B cell (primary cell): ENCODE measurements around the gene NEUROG1. TPM values are rescaled to one million over a fixed set of nuclear protein-coding genes. Genes with fewer than 3 reads are reported as not detected.
"Not testable (repeated sequence)": the region's sequence is repeated elsewhere in the genome, so short reads cannot be mapped to it uniquely, and the experiment has no call there.

Experiments
- ATAC-seq: fragments of 200-7000 bp; cut with Tn5 transposase; one replicate; pipeline ENCODE4 v1.10.0; 2021; ENCODE audit warnings: low read depth, mild to moderate bottlenecking, moderate number of reproducible peaks, moderate library complexity
- CTCF ChIA-PET: fragments of 350-600 bp; sonication (Branson Sonifier 250); formaldehyde crosslinking; loops from one replicate; lab custom pipeline; 2021; ENCODE audit warnings: antibody characterized with exemption, inconsistent platforms; lab: Charles Lee
- POLR2A ChIA-PET: fragments of 350-600 bp; sonication (Branson Sonifier 250); formaldehyde crosslinking; loops from one replicate; lab custom pipeline; 2021; ENCODE audit warnings: antibody characterized with exemption; lab: Charles Lee
- DNase-seq: peaks from one replicate; pipeline ENCODE4 v3.0.0; 2013
- H2AFZ ChIP-seq: 2 replicates; pipeline ENCODE4 v1.6.1; 2012; ENCODE audit warnings: mild to moderate bottlenecking, low read depth, low read length; ENCODE audit not compliant: insufficient read depth, poor library complexity, severe bottlenecking
- H3K27ac ChIP-seq, 2 donors: 1 replicate in 1 of 2; 2 replicates in 1 of 2; pipeline ENCODE4 v1.5.1; 2012 to 2013; ENCODE audit warnings: low read length in 2 of 2, mild to moderate bottlenecking in 2 of 2, moderate library complexity in 1 of 2
- H3K27me3 ChIP-seq, 4 experiments: fragments of 200-600 bp in 1 of 4; sonication (generic) in 1 of 4; replicated peaks in 1 of 4; 1 replicate in 2 of 4; 2 replicates in 2 of 4; pipeline versions ENCODE4 v1.6.1 to v1.7.0; 2013 to 2016; ENCODE audit warnings: low read length in 3 of 4, mild to moderate bottlenecking in 2 of 4, mixed read lengths in 1 of 4, moderate library complexity in 1 of 4; ENCODE audit not compliant: insufficient read depth in 4 of 4, control insufficient read depth in 3 of 4; ENCODE audit errors: control extremely low read depth in 1 of 4
- H3K36me3 ChIP-seq, 2 experiments: replicated peaks in 1 of 2; 1 replicate in 1 of 2; 2 replicates in 1 of 2; pipeline versions ENCODE4 v1.6.1 to v1.7.1; 2013; ENCODE audit warnings: low read length in 1 of 2; ENCODE audit not compliant: insufficient read depth in 2 of 2, control insufficient read depth in 1 of 2; ENCODE audit errors: control extremely low read depth in 1 of 2, extremely low read depth in 1 of 2
- H3K4me1 ChIP-seq, 2 donors: fragments of 200-600 bp in 1 of 2; sonication (generic) in 1 of 2; 1 replicate in 1 of 2; 2 replicates in 1 of 2; pipeline versions ENCODE4 v1.5.1 to v1.6.1; 2013 to 2017; ENCODE audit warnings: low read length in 2 of 2; ENCODE audit not compliant: control insufficient read depth in 2 of 2, insufficient read depth in 2 of 2
- H3K4me2 ChIP-seq: replicated peaks from 2 replicates; pipeline ENCODE3; 2012; ENCODE audit warnings: mild to moderate bottlenecking, low read depth, low read length; ENCODE audit not compliant: poor library complexity, severe bottlenecking
- H3K4me3 ChIP-seq, 5 experiments: fragments of 200-600 bp in 1 of 5; sonication (generic) in 1 of 5; 1 replicate in 3 of 5; 2 replicates in 2 of 5; pipeline versions ENCODE4 v1.5.1 to v1.7.0; 2011 to 2016; ENCODE audit warnings: low read length in 4 of 5, mild to moderate bottlenecking in 4 of 5, low read depth in 2 of 5, control low read depth in 1 of 5, moderate library complexity in 1 of 5; ENCODE audit not compliant: insufficient read depth in 1 of 5; ENCODE audit errors: control extremely low read depth in 1 of 5, extremely low read depth in 1 of 5
- H3K79me2 ChIP-seq: fragments of 200-600 bp; sonication (generic); one replicate; pipeline ENCODE4 v1.6.0; 2016; ENCODE audit warnings: low read length; ENCODE audit not compliant: control insufficient read depth, insufficient read depth
- H3K9ac ChIP-seq: fragments of 200-600 bp; sonication (generic); 2 replicates; pipeline ENCODE4 v1.6.1; 2017; ENCODE audit warnings: mild to moderate bottlenecking, low read length, moderate library complexity
- H3K9me3 ChIP-seq, 3 donors: one replicate each; pipeline versions ENCODE4 v1.6.1 to v1.7.1; 2013; ENCODE audit warnings: low read length in 2 of 3; ENCODE audit not compliant: control insufficient read depth in 2 of 3, insufficient read depth in 1 of 3; ENCODE audit errors: control extremely low read depth in 1 of 3
- H4K20me1 ChIP-seq: 2 replicates; pipeline ENCODE4 v1.6.0; 2012; ENCODE audit warnings: mild to moderate bottlenecking, low read length; ENCODE audit not compliant: insufficient read depth, control insufficient read depth, poor library complexity, severe bottlenecking
- H3K27ac Mint-ChIP-seq: one replicate; pipeline ENCODE4 v1.8.0; 2021; ENCODE audit warnings: mixed read lengths
- H3K27me3 Mint-ChIP-seq: one replicate; pipeline ENCODE4 v1.8.0; 2021; ENCODE audit warnings: mixed read lengths
- H3K4me1 Mint-ChIP-seq: one replicate; pipeline ENCODE4 v1.8.0; 2021; ENCODE audit warnings: mixed read lengths
- H3K4me3 Mint-ChIP-seq: one replicate; pipeline ENCODE4 v1.8.0; 2021; ENCODE audit warnings: mixed read lengths
- H3K9me3 Mint-ChIP-seq: one replicate; pipeline ENCODE4 v1.8.0; 2022; ENCODE audit warnings: mixed read lengths; ENCODE audit not compliant: insufficient read depth
- CTCF ChIP-seq: fragments of 200-600 bp; IDR thresholded peaks from one replicate; pipeline ENCODE4 v1.8.0; 2022; ENCODE audit warnings: antibody characterized with exemption, mild to moderate bottlenecking
- EZH2 ChIP-seq: IDR thresholded peaks from 2 replicates; pipeline ENCODE4 v1.6.1; 2012; ENCODE audit warnings: borderline replicate concordance, low read depth, mild to moderate bottlenecking, moderate library complexity, low read length; ENCODE audit not compliant: insufficient read depth, poor library complexity, severe bottlenecking
- WGBS: methylation state at CpG from one replicate; pipeline ENCODE4 v1.1.5; 2013; ENCODE audit warnings: missing lambda C conversion rate; ENCODE audit not compliant: insufficient coverage; 5-methylcytosine and 5-hydroxymethylcytosine counted together
- intact Hi-C: fragments of 100-400 bp; cut with micrococcal nuclease; formaldehyde crosslinking; loops from one replicate; pipeline ENCODE4 v1.10.0; 2022
- polyA plus RNA-seq: library from polyadenylated mRNA; depleted of rRNA; stranded (reverse); fragments of >200 nt; gene quantifications from 2 replicates; pipeline ENCODE4 v1.2.3, GENCODE V29; 2012
- total RNA-seq, 2 donors: library from RNA; stranded (reverse); fragments of 120-200 nt in 1 of 2; gene quantifications; 1 replicate in 1 of 2; 2 replicates in 1 of 2; pipeline versions ENCODE4 v1.2.3 to v1.2.4, GENCODE V29; 2013 to 2022

NEUROG1 gene
- total and polyA plus RNA-seq, 2 donors (not counting 1 experiment from before 2014, with no cell fraction given), result not detected

- Histone ChIP-seq H3K27ac (no peak overlapping the region), H4K20me1 (no peaks in the 10 kb centered on the region), H3K27me3 (peaks cover 0 to 65% (median 21%) of the 10 kb centered on the region in 4 experiments), H3K4me3 (no peak overlapping the region), H3K79me2 (no peaks in the 10 kb centered on the region), H3K36me3 (no peaks in the 10 kb centered on the region), H3K9me3 (peaks cover 0 to 14% (median 0%) of the 10 kb centered on the region in 3 donors), H2AFZ (no peak overlapping the region), H3K9ac (no peak overlapping the region), H3K4me1 (peaks cover 0 to 7% of the 10 kb centered on the region in 2 donors), H3K4me2 (no peak overlapping the region)
- intact Hi-C loops, result no loop called here
- CTCF ChIA-PET, result no interaction called here
- POLR2A ChIA-PET, result no interaction called here
- no peak for ATAC-seq
- H3K4me1 Mint-ChIP-seq, result peaks cover 7% of the 10 kb centered on the region
- no CpG with 5 or more reads among the region's 3 CpGs for WGBS
- no peak overlapping the region for H3K4me3 Mint-ChIP-seq
- TF ChIP-seq EZH2 (no peak), CTCF (no peak)
- H3K27me3 Mint-ChIP-seq, result peaks cover 76% of the 10 kb centered on the region
- DNase-seq, result no peak
- no peak overlapping the region for H3K27ac Mint-ChIP-seq
- no peaks in the 10 kb centered on the region for H3K9me3 Mint-ChIP-seq
Observed at GRCh38 chr5:135533794-135534193, 2.0 kb downstream of the NEUROG1 start.

- no peak for DNase-seq
- WGBS, result no CpG with 5 or more reads among the region's 3 CpGs
- peaks cover 0 to 14% (median 0%) of the 10 kb centered on the region in 3 donors for H3K9me3 ChIP-seq
- H3K4me3 ChIP-seq, result no peak overlapping the region
- H3K36me3 ChIP-seq, result no peaks in the 10 kb centered on the region
- Mint-ChIP-seq H3K27me3 (peaks cover 73% of the 10 kb centered on the region), H3K9me3 (no peaks in the 10 kb centered on the region), H3K27ac (no peak overlapping the region), H3K4me3 (no peak overlapping the region), H3K4me1 (peaks cover 7% of the 10 kb centered on the region)
- TF ChIP-seq EZH2 (no peak), CTCF (no peak)
- no peak overlapping the region for H2AFZ ChIP-seq
- POLR2A ChIA-PET, result no interaction called here
- H3K27me3 ChIP-seq, result peaks cover 0 to 63% (median 21%) of the 10 kb centered on the region in 4 experiments
- no peak for ATAC-seq
- no peak overlapping the region for H3K4me2 ChIP-seq
- H3K27ac ChIP-seq, result no peak overlapping the region
- H3K4me1 ChIP-seq, result peaks cover 0 to 7% of the 10 kb centered on the region in 2 donors
- no peak overlapping the region for H3K9ac ChIP-seq
- no peaks in the 10 kb centered on the region for H4K20me1 ChIP-seq
- no peaks in the 10 kb centered on the region for H3K79me2 ChIP-seq
- intact Hi-C loops, result no loop called here
- CTCF ChIA-PET, result no interaction called here
Observed at GRCh38 chr5:135533334-135533733, 2.4 kb downstream of the NEUROG1 start.

- intact Hi-C loops, H3K27ac ChIP-seq, H3K9me3 Mint-ChIP-seq, H3K4me3 ChIP-seq, POLR2A ChIA-PET, H4K20me1 ChIP-seq, H3K4me2 ChIP-seq, H3K9me3 ChIP-seq, H3K4me3 Mint-ChIP-seq, H3K27ac Mint-ChIP-seq, H3K36me3 ChIP-seq, H3K79me2 ChIP-seq, ATAC-seq, H3K9ac ChIP-seq, CTCF ChIA-PET, H3K4me1 ChIP-seq, H3K4me1 Mint-ChIP-seq, DNase-seq, H2AFZ ChIP-seq: not testable (repeated sequence)
- H3K27me3 ChIP-seq, result peaks cover 0 to 37% (median 20%) of the 10 kb centered on the region in 4 experiments
- peaks cover 69% of the 10 kb centered on the region for H3K27me3 Mint-ChIP-seq
- no CpG with 5 or more reads among the region's 5 CpGs for WGBS
Observed at GRCh38 chr5:135529576-135529975, 6.2 kb downstream of the NEUROG1 start.
